GM12878 (cell line): ENCODE measurements around the gene CDC42SE2. TPM values are rescaled to one million over a fixed set of nuclear protein-coding genes. Genes with fewer than 3 reads are reported as not detected.

ENCODE experiments used
- ATAC-seq: fragments of 200-7000 bp; cut with Tn5 transposase; 3 replicates; pipeline ENCODE4 v1.9.1; 2020; ENCODE audit warnings: mild to moderate bottlenecking, moderate library complexity
- BruUV-seq: library from RNA; stranded (reverse); fragments of 400-500 nt; replicated peaks from 2 replicates; lab custom pipeline; 2021; lab: Mats Ljungman, UMichigan
- CTCF ChIA-PET: fragments of 300-600 bp; sonication (Branson Sonifier 250); formaldehyde crosslinking; extraction: SDS; loops from one replicate; lab custom pipeline; 2021; ENCODE audit warnings: inconsistent platforms; lab: Yijun Ruan, JAX
- POLR2A ChIA-PET: fragments of 350-600 bp; formaldehyde crosslinking; extraction: SDS; loops from one replicate; lab custom pipeline; 2021; ENCODE audit warnings: inconsistent platforms; lab: Charles Lee
- RAD21 ChIA-PET: fragments of 300-600 bp; sonication (Branson Sonifier 250); formaldehyde crosslinking; loops from one replicate; lab custom pipeline; 2023; ENCODE audit warnings: antibody characterized with exemption; ENCODE audit not compliant: unreplicated experiment; lab: Charles Lee
- SMC1A ChIA-PET: fragments of 300-600 bp; sonication (Branson Sonifier 250); formaldehyde crosslinking; loops from one replicate; lab custom pipeline; 2023; ENCODE audit not compliant: unreplicated experiment, uncharacterized antibody; lab: Charles Lee
- DNase-seq: peaks from one replicate; pipeline ENCODE4 v3.0.0-alpha.2; 2011; ENCODE audit warnings: low read depth, low spot score
- FAIRE-seq: peaks from 3 replicates; lab custom pipeline; 2011; peaks lifted over from hg19 to GRCh38; lab: Jason Lieb, UNC
- H2AFZ ChIP-seq: 2 replicates; pipeline ENCODE4 v1.6.0; 2011; ENCODE audit warnings: low read depth, low read length, control low read depth; ENCODE audit not compliant: control insufficient read depth
- H3K27ac ChIP-seq: 2 replicates; pipeline ENCODE4 v1.5.1; 2011; ENCODE audit warnings: control low read depth; ENCODE audit not compliant: control insufficient read depth, insufficient read depth
- H3K27me3 ChIP-seq, 2 experiments: replicated peaks in 1 of 2; 2 replicates each; pipeline versions ENCODE4 v1.6.0 to v1.6.1; 2011; ENCODE audit warnings: low read length in 1 of 2; ENCODE audit not compliant: control insufficient read depth in 2 of 2, insufficient read depth in 2 of 2
- H3K36me3 ChIP-seq, 2 experiments: 2 replicates each; pipeline ENCODE4 v1.5.1; 2011; ENCODE audit warnings: low read length in 1 of 2; ENCODE audit not compliant: control insufficient read depth in 2 of 2, insufficient read depth in 2 of 2
- H3K4me1 ChIP-seq: 2 replicates; pipeline ENCODE4 v1.6.1; 2011; ENCODE audit warnings: mild to moderate bottlenecking, low read length, moderate library complexity, mixed read lengths; ENCODE audit not compliant: control insufficient read depth, insufficient read depth
- H3K4me2 ChIP-seq: 2 replicates; pipeline ENCODE4 v1.6.0; 2011; ENCODE audit warnings: control low read depth; ENCODE audit not compliant: control insufficient read depth, insufficient read depth
- H3K4me3 ChIP-seq: fragments of 200-600 bp; sonication (generic); 2 replicates; pipeline ENCODE4 v1.5.1; 2016
- H3K79me2 ChIP-seq: 2 replicates; pipeline ENCODE4 v1.6.0; 2011; ENCODE audit warnings: low read length; ENCODE audit not compliant: control insufficient read depth, insufficient read depth
- H3K9ac ChIP-seq: 2 replicates; pipeline ENCODE4 v1.8.0; 2011; ENCODE audit warnings: low read length, control low read depth, mixed read lengths; ENCODE audit not compliant: control insufficient read depth, insufficient read depth
- H3K9me3 ChIP-seq: replicated peaks from 3 replicates; pipeline ENCODE4 v1.5.1; 2011; ENCODE audit warnings: mild to moderate bottlenecking, low read length; ENCODE audit not compliant: control insufficient read depth, insufficient read depth
- H4K20me1 ChIP-seq: 2 replicates; pipeline ENCODE4 v1.6.0; 2011; ENCODE audit not compliant: control insufficient read depth, insufficient read depth
- ASH2L ChIP-seq: fragments of 300-600, 200-600 bp; sonication (generic); IDR thresholded peaks from 2 replicates; pipeline ENCODE4 v1.6.1; 2017; ENCODE audit warnings: low read depth, mild to moderate bottlenecking, borderline replicate concordance
- BACH1 ChIP-seq: fragments of 450-650 bp; IDR thresholded peaks from 2 replicates; pipeline ENCODE4 v1.6.1; 2017; ENCODE audit warnings: mild to moderate bottlenecking, borderline replicate concordance
- BHLHE40 ChIP-seq, 2 experiments: fragments of 450-650 bp in 1 of 2; IDR thresholded peaks; 2 replicates each; pipeline ENCODE4 v1.6.1; 2011 to 2017; ENCODE audit warnings: low read depth in 2 of 2, borderline replicate concordance in 1 of 2, improper control_type of control experiment in 1 of 2, low read length in 1 of 2, mild to moderate bottlenecking in 1 of 2
- CHD1 ChIP-seq: IDR thresholded peaks from 2 replicates; pipeline ENCODE4 v1.6.1; 2012; ENCODE audit warnings: low read depth, low read length, improper control_type of control experiment
- E2F8 ChIP-seq: fragments of 450-650 bp; IDR thresholded peaks from 2 replicates; pipeline ENCODE4 v1.6.1; 2018; ENCODE audit warnings: mild to moderate bottlenecking, low read depth, moderate library complexity; ENCODE audit not compliant: partially characterized antibody
- IKZF2 ChIP-seq, 2 experiments: fragments of 450-650 bp; IDR thresholded peaks; 2 replicates each; pipeline ENCODE4 v1.6.1; 2017; ENCODE audit warnings: mild to moderate bottlenecking in 2 of 2, moderate library complexity in 2 of 2
- IRF5 ChIP-seq: fragments of 450-650 bp; IDR thresholded peaks from 2 replicates; pipeline ENCODE4 v1.6.1; 2017; ENCODE audit warnings: borderline replicate concordance
- JUNB ChIP-seq: IDR thresholded peaks from 2 replicates; pipeline ENCODE4 v1.6.1; 2016; ENCODE audit warnings: antibody characterized with exemption, mild to moderate bottlenecking
- LARP7 ChIP-seq: fragments of 450-650 bp; IDR thresholded peaks from 2 replicates; pipeline ENCODE4 v1.6.1; 2017; ENCODE audit warnings: mild to moderate bottlenecking
- NFIC ChIP-seq: IDR thresholded peaks from 2 replicates; pipeline ENCODE4 v1.6.1; 2012; ENCODE audit warnings: low read depth, mild to moderate bottlenecking, inconsistent platforms, low read length, moderate library complexity
- NRF1 ChIP-seq: conservative IDR thresholded peaks from 2 replicates; pipeline ENCODE4 v1.6.1; 2011; ENCODE audit warnings: mild to moderate bottlenecking, low read depth, low read length, improper control_type of control experiment
- RAD51 ChIP-seq: fragments of 450-650 bp; IDR thresholded peaks from 2 replicates; pipeline ENCODE4 v1.6.1; 2016; ENCODE audit warnings: moderate library complexity, mild to moderate bottlenecking, inconsistent platforms
- RELA ChIP-seq: fragments of 450-650 bp; IDR thresholded peaks from 2 replicates; pipeline ENCODE4 v1.8.0; 2014; ENCODE audit warnings: borderline replicate concordance; ENCODE audit not compliant: partially characterized antibody
- RELB ChIP-seq: fragments of 450-650 bp; IDR thresholded peaks from 2 replicates; pipeline ENCODE4 v1.6.1; 2017; ENCODE audit warnings: low read depth, mild to moderate bottlenecking, moderate library complexity
- SPI1 ChIP-seq: IDR thresholded peaks from 2 replicates; pipeline ENCODE4 v1.6.1; 2011; ENCODE audit warnings: low read depth, mild to moderate bottlenecking, low read length, moderate library complexity, borderline replicate concordance; ENCODE audit not compliant: insufficient read depth
- YY1 ChIP-seq: IDR thresholded peaks from 2 replicates; pipeline ENCODE4 v1.6.1; 2011; ENCODE audit warnings: low read depth, mild to moderate bottlenecking, low read length
- WGBS: methylation state at CpG from one replicate; pipeline ENCODE4 v1.1.6; 2016; ENCODE audit warnings: low lambda C conversion rate; ENCODE audit not compliant: insufficient replicate concordance, insufficient coverage; ENCODE audit errors: missing lambda C conversion rate; 5-methylcytosine and 5-hydroxymethylcytosine counted together
- in situ Hi-C: fragments of 300-500 bp; cut with MboI; formaldehyde crosslinking; loops from 9 replicates; pipeline ENCODE4 v1.14.3; 2018; ENCODE audit warnings: mixed read lengths
- intact Hi-C: fragments of 100-400 bp; cut with micrococcal nuclease; formaldehyde crosslinking; loops from one replicate; pipeline ENCODE4 v1.14.2; 2022; ENCODE audit not compliant: unreplicated experiment
- polyA plus RNA-seq, 11 experiments: library from polyadenylated mRNA; depleted of rRNA in 4 of 11; unstranded in 6 of 11; stranded (reverse) in 5 of 11; fragments of >200 nt; fragmentation: Nextera tagmentation in 4 of 11; fragmentation: Illumina TruSeq in 1 of 11; extraction: Ambion mirVana in 4 of 11; extraction: Trizol in 1 of 11; gene quantifications; 1 replicate in 1 of 11; 2 replicates in 10 of 11; pipeline versions ENCODE4 v1.2.1 to v1.2.3, GENCODE V29; 2011 to 2016; ENCODE audit warnings: inconsistent platforms in 2 of 11, missing spikeins in 2 of 11, low read depth in 1 of 11
- total RNA-seq, 4 experiments: library from RNA; depleted of rRNA in 3 of 4; stranded (reverse); fragments of >200 nt in 3 of 4; fragmentation: Illumina TruSeq in 1 of 4; extraction: Trizol in 1 of 4; gene quantifications; 2 replicates each; pipeline versions ENCODE4 v1.2.1 to v1.2.3, GENCODE V29; 2013 to 2021

The CDC42SE2 gene
- total and polyA plus RNA-seq, 10 of the 15 experiments (the other 5 are each of a cell fraction or from before 2014, with no cell fraction given): 57.0 to 148 (median 80.3) TPM

GRCh38 chr5:131392466-131393095, 128.7 kb downstream of the CDC42SE2 start (continued):
- no peak for TF ChIP-seq SPI1
- no peak for TF ChIP-seq YY1
- TF ChIP-seq, all 136 proteins: peak for 0

DNA sequence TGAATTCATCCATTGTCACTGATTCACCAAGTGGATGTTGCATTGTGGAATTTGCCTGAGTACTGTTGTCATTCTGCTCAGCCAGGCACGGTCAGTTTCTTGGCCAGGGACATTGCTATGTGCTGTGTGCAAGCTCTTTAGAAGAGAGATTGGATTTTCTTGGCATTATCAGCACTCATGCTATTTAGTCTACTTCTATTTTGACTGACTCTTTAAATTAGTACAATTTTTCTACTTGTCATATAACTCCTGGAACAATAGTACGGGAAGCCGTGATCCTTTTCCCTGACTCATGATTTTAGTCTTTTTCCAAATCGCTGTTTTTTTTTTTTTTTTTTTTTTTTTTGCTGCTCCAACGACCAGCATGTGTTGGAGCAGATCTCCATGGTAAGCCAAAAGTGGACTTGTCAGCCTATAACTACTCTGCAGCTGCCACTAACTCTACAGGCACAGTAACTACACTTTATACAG, 129.7 kb downstream of the CDC42SE2 start:
- no TSS peak for BruUV-seq
- no peak overlapping the region for H3K4me3 ChIP-seq
- peak overlapping the region; percentile 55; the same call in 1 of the 2 replicates for H3K27ac ChIP-seq
- DNase-seq: no peak
- H3K27me3 ChIP-seq: no peaks in the 10 kb centered on the region
- H3K9ac ChIP-seq: no peak overlapping the region
- peaks cover 8 to 33% of the 10 kb centered on the region in 2 experiments for H3K36me3 ChIP-seq
- ChIA-PET POLR2A (interaction anchor here (0.6 to 2.5 kb wide), 4 partner anchors 8 to 306 kb away, joined by 3 to 8 read pairs (median 6); no protein-coding TSS in a partner anchor), SMC1A (interaction anchor here (0.7 to 4.1 kb wide), 5 partner anchors 10 to 143 kb away, joined by 3 to 42 read pairs (median 3); no protein-coding TSS in a partner anchor), CTCF (interaction anchor here (0.6 to 1.6 kb wide), 4 partner anchors 14 to 670 kb away, joined by 3 to 4 read pairs (median 4); no protein-coding TSS in a partner anchor), RAD21 (interaction anchor here (0.5 to 4.4 kb wide), 9 partner anchors 9 to 225 kb away, joined by 3 to 29 read pairs (median 4); no protein-coding TSS in a partner anchor)
- FAIRE-seq: no peak
- no peak overlapping the region for H2AFZ ChIP-seq
- H3K9me3 ChIP-seq: no peaks in the 10 kb centered on the region
- in situ Hi-C loops: no loop called here
- H3K4me2 ChIP-seq: 0 out of 2 replicates have a peak overlapping the region, but pooled peaks have one; percentile 23
- peaks cover 33% of the 10 kb centered on the region for H3K4me1 ChIP-seq
- 60% methylated on average over 4 of the region's 5 CpGs for WGBS
- intact Hi-C loops: no loop called here
- no peaks in the 10 kb centered on the region for H4K20me1 ChIP-seq
- 0 out of 3 replicates have a peak, but pooled peaks have one; percentile 8 for ATAC-seq
- peaks cover 11% of the 10 kb centered on the region for H3K79me2 ChIP-seq
- TF ChIP-seq BACH1 (no peak), BHLHE40 (IDR thresholded peaks at IDR 0.05; ENCODE audit: borderline replicate concordance in 1 of 2, low read depth in 2 of 2, low read length in 1 of 2) (no peak), JUNB (no peak), RELB (no peak), ASH2L (no peak), NFIC (no peak), CHD1 (no peak), RELA (no peak), RAD51 (no peak), NRF1 (no peak), IRF5 (no peak), E2F8 (no peak), IKZF2 (IDR thresholded peaks at IDR 0.05) (no peak), LARP7 (no peak)
